GM18907 (cell line): ENCODE results near the gene RPS19.
"Not testable (repeated sequence)": the region's sequence is repeated elsewhere in the genome, so short reads cannot be mapped to it uniquely, and the experiment has no call there.

ENCODE experiments used
- ATAC-seq: cut with Tn5 transposase; IDR thresholded peaks from one replicate; pipeline ENCODE4 v1.9.1; 2021; ENCODE audit warnings: mild to moderate bottlenecking, moderate library complexity; ENCODE audit not compliant: unreplicated experiment

The RPS19 gene

GRCh38 chr19:41912899-41913537 is 53.0 kb downstream of the RPS19 start:
- no peak for ATAC-seq

GRCh38 chr19:41913538-41914423 is 53.7 kb downstream of the RPS19 start:
- no peak for ATAC-seq

GRCh38 chr19:41914424-41914834 is 54.4 kb downstream of the RPS19 start:
- ATAC-seq = not testable (repeated sequence)

GRCh38 chr19:41915021-41915775 is 55.1 kb downstream of the RPS19 start:
- no peak for ATAC-seq

GRCh38 chr19:41915776-41916414 is 55.8 kb downstream of the RPS19 start:
- no peak for ATAC-seq

GRCh38 chr19:41917676-41918075 is 57.6 kb downstream of the RPS19 start:
- ATAC-seq = no peak

- ATAC-seq = no peak
These were observed 58.0 kb downstream of the RPS19 start for GRCh38 chr19:41918095-41918494.

- ATAC-seq = no peak
These were observed 58.7 kb downstream of the RPS19 start for GRCh38 chr19:41918653-41919244.

GRCh38 chr19:41919948-41920712 is 60.1 kb downstream of the RPS19 start:
- no peak for ATAC-seq

- no peak for ATAC-seq
These were observed 61.0 kb downstream of the RPS19 start for GRCh38 chr19:41920882-41921576.

GRCh38 chr19:41921577-41922576 is 61.8 kb downstream of the RPS19 start:
- ATAC-seq = no peak
